Anterior cingulate cortex (tissue), 58 donors: ENCODE data around the gene TPI1.
A peak's percentile ranks its signal among the peaks of the same experiment; 100 is the strongest.

ENCODE experiments used
- DNase-seq, 58 donors: peaks; one replicate each; lab custom pipeline; 2025; lab: John Stamatoyannopoulos, UW

The TPI1 gene

DNA sequence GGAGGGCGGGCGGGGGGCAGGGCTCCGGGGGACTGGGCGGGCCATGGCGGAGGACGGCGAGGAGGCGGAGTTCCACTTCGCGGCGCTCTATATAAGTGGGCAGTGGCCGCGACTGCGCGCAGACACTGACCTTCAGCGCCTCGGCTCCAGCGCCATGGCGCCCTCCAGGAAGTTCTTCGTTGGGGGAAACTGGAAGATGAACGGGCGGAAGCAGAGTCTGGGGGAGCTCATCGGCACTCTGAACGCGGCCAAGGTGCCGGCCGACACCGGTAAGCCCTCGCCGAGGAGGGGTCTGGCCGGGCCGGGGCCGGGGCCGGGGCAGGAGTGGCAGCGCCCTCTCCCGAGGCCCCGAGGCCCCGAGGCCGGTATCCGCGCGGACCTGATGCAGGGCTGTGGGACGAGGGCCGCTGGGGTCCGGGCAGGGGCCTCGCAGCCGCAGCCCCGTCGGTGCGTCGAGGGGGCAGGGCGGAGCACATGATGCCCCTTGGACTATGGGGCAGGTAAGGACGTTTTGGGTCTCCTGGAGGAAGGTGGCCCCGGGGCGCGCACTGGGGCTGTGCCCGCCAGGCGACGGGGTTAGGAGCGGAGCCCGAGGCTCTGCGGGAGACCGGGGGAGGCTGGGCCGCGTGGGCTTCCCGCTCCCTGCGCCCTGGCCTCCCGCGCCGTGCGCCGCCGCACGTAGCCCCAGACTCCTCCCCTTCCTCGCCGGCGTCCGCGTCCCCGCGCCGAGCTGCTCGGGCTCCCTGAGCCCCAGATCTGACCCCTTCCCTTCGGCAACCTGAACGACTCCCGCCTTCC, at the start of gene TPI1:
TSS of gene TPI1 (plus strand) at position 119 of the 798 bp plus-strand sequence. CDS start at position 155, 36 bp downstream.
- peak in 57 of 58 donors; percentile 15 to 92 (median 80) for DNase-seq

- DNase-seq, result no peak
These were observed 49.6 kb upstream of the TPI1 start for GRCh38 chr12:6817662-6818157.

DNA sequence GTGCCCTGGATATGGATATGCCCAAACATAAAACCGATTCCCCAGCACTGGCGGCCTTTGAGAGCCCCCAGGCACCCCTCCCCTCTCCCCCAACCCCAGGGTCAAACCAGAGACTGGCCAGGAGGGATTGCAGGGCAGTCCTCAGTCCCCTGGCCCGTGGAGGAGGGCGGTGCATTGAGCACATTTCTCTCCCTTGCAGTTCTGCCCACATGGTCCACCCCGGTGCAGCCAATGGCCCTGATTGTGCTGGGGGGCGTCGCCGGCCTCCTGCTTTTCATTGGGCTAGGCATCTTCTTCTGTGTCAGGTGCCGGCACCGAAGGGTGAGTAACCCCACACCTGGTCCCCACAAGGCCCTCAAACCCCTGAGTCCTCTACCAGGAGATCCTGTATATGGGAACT, 49.1 kb upstream of the TPI1 start:
- DNase-seq, result no peak

- no peak for DNase-seq
These were observed 48.7 kb upstream of the TPI1 start for GRCh38 chr12:6818645-6819044.

DNA sequence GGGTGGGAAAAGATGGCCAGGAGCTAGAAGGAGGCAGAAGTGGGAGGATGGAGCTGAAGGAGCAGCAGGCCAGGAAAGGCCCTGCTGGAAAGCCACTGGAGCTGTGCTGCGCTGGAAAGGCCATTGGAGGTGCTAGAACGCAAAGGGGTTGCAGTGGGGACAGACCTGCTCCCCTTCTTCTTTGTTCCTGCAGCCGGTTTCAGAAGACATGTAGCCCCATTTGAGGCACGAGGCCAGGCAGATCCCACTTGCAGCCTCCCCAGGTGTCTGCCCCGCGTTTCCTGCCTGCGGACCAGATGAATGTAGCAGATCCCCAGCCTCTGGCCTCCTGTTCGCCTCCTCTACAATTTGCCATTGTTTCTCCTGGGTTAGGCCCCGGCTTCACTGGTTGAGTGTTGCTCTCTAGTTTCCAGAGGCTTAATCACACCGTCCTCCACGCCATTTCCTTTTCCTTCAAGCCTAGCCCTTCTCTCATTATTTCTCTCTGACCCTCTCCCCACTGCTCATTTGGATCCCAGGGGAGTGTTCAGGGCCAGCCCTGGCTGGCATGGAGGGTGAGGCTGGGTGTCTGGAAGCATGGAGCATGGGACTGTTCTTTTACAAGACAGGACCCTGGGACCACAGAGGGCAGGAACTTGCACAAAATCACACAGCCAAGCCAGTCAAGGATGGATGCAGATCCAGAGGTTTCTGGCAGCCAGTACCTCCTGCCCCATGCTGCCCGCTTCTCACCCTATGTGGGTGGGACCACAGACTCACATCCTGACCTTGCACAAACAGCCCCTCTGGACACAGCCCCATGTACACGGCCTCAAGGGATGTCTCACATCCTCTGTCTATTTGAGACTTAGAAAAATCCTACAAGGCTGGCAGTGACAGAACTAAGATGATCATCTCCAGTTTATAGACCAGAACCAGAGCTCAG, 48.0 kb upstream of the TPI1 start:
- no peak for DNase-seq

DNA sequence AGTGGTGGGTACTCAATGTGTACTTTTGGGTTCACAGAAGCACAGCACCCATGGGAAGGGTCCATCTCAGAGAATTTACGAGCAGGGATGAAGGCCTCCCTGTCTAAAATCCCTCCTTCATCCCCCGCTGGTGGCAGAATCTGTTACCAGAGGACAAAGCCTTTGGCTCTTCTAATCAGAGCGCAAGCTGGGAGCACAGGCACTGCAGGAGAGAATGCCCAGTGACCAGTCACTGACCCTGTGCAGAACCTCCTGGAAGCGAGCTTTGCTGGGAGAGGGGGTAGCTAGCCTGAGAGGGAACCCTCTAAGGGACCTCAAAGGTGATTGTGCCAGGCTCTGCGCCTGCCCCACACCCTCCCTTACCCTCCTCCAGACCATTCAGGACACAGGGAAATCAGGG, 47.2 kb upstream of the TPI1 start:
- no peak for DNase-seq

DNA sequence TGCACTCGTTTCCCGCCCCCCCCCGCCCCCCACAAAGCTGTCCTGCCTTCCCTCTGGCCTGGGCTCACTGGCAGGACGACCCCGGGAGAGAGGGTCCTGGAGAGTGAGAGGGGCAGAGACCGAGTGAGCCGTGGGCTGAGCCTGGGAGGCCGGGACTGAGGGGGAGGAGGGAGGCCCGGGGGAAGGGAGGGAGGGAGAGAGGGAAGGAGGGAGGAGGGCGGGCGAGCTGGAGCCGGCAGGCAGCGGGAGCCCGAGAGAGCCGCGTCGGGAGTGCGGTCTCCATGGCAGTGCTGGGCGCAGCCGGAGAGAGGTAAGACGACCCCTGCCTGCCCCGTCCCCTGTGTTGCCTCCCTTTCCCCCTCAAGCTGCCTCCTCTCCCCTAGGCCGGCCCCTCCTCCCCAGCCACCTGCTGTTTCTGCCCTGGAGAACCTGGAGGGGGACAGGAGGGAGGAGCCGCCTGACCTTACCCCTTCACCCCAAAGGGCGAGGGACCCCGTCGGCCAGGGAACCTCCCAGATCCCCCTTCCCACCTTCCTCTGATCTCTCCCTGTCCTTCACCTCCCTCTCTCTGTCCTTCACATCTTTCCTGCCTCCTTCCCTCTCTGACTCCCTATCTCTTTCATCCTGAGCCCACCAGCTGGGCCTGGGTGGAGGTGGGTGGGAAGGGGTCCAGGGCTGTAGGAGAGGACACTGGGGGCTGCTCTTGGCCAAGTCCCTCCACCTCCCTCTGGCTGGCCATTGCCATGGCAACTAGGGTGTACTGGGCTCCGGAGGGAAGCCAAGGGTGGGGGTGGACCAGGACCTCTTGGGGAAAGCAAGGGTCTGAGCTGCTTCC, 45.5 kb upstream of the TPI1 start, which contains the start of gene GPR162:
TSS of gene GPR162 (plus strand) at position 231 of the 835 bp plus-strand sequence. CDS start 2,078 bp downstream, outside the sequence.
- peak in 45 of 58 donors; percentile 29 to 91 (median 72) for DNase-seq

- DNase-seq, result peak in 3 of 58 donors; percentile 12 to 33 (median 18)
These were observed 44.8 kb upstream of the TPI1 start for GRCh38 chr12:6822426-6823135.

DNA sequence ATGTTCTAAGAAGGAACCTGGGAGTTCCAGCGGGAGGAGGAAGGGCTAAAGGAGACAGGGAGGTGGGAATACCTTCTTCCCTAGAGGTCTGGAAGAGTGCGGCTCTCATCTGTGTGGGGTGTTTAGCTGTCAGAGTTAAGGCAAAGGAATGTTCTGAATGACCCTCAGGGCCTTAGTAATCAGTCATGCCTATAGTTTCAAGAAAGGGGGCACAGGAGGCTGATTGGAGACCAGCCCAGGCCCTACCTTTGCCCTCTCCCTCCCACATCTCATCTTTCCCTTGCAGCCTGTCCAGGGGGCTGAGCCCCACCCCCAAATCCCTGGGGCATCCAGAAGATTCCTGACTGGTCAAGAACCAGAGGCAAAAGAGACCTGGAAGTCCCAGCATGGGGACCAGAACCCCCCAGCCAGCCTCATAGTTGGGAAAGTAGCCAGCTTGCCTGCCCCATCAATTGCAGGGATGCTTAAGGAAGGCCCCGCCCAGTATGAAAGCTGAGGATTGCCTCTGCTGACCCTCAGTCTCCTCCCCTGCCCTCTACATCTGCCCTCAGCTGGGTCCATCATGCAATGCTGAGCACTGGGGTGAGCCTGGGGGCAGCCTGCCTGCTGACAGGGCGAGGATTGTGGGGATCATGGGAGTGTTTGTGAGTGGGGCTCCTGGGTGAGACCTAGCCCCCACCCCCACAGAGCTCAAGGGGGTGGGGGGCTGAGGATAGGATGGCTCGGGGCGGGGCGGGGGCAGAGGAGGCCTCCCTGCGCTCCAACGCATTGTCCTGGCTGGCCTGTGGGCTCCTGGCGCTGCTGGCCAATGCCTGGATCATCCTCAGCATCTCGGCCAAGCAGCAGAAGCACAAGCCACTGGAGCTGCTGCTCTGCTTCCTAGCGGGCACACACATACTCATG, 43.9 kb upstream of the TPI1 start:
- DNase-seq, result peak in 1 of 58 donors; percentile 28

DNA sequence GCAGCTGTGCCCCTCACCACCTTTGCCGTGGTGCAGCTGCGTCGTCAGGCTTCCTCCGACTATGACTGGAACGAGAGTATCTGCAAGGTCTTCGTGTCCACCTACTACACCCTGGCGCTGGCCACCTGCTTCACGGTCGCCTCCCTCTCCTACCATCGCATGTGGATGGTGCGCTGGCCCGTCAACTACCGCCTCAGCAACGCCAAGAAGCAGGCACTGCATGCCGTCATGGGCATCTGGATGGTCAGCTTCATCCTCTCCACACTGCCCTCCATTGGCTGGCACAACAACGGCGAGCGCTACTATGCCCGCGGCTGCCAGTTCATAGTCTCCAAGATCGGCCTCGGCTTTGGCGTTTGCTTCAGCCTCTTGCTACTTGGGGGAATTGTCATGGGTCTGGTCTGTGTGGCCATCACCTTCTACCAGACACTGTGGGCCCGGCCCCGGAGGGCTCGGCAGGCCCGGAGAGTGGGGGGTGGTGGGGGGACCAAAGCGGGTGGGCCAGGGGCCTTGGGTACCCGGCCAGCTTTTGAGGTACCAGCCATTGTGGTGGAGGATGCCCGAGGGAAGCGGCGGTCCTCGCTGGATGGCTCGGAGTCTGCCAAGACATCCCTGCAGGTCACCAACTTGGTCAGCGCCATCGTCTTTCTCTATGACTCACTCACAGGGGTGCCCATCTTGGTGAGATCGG, 43.1 kb upstream of the TPI1 start:
- peak in 11 of 58 donors; percentile 9 to 49 (median 29) for DNase-seq

- DNase-seq, result peak in 2 of 58 donors; percentile 32 to 61
These were observed 42.4 kb upstream of the TPI1 start for GRCh38 chr12:6824901-6825381.

- peak in 56 of 58 donors; percentile 42 to 92 (median 76) for DNase-seq
These were observed 41.8 kb upstream of the TPI1 start for GRCh38 chr12:6825398-6826124.

DNA sequence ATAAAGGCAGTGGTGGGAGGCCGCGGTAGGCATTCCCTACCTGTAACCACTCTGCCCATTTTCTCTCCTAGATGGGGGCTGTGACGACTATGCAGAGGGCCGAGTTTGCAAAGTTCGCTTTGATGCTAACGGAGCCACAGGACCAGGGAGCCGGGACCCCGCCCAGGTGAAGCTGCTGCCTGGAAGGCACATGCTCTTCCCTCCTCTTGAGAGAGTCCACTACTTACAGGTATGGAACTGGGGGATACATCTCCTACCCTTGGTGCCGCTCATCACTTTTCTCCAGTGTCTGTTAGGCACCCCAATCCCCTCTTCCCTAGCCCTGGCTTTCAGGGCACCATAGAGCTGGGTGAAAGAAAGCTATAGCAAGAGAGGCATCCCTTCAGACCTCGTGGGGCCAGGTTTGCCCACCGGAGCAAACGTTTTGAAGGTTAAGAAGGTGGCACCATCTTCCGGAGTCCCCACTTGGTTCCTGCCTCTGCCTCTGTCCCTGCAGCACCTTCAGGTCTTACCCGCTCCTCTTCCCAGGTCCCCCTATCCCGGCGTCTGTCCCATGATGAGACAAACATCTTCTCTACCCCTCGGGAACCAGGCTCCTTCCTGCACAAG, 41.1 kb upstream of the TPI1 start:
- no peak for DNase-seq

DNA sequence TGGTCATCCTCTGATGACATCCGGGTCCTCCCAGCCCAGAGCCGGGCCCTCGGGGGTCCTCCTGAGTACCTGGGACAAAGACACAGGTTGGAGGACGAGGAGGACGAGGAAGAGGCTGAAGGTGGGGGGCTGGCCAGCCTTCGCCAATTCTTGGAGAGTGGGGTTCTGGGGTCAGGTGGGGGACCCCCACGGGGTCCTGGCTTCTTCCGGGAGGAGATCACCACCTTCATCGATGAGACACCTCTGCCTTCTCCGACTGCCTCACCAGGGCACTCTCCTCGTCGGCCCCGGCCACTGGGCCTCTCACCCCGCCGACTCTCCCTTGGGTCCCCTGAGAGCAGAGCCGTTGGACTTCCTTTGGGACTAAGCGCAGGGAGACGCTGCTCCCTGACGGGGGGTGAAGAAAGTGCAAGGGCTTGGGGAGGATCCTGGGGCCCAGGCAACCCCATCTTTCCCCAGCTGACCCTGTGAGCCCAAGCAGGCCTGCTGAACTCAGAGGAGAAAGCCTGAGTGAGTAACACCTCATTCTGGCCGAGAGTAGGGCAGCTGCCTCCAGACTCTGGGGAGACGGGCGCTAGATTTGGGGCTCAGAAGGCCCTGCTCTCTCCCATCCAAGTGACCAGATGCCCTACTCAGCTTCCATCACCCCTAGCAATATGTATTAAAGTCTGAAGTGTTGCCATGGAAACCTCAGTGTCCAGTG, 40.4 kb upstream of the TPI1 start:
- DNase-seq, result no peak

DNA sequence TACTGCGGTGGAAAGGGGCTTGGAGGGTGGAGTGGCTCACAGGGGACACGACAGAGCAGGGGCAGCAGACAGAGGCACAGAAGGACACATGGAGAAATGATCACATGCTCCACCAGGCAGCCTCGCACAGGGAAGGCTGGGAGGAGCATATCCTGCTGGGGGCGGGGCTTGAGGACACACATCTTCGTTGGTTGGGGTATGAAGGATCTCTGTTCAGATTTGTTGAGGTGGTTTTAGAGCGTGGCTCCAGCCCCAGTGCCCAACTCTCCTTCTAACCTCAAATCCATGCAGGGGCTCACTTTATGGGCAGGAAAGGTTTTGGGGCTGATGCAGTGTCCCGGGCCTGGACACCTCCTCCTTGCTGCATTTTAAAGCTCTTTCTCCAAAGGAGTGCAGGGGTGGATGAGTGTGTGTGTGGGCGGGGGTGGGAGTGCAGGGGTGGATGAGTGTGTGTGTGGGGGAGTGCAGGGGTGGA, 39.9 kb upstream of the TPI1 start:
- peak in 56 of 58 donors; percentile 14 to 90 (median 64) for DNase-seq
